ENCODE data around the gene TIMM44.

TIMM44 gene

DNA sequence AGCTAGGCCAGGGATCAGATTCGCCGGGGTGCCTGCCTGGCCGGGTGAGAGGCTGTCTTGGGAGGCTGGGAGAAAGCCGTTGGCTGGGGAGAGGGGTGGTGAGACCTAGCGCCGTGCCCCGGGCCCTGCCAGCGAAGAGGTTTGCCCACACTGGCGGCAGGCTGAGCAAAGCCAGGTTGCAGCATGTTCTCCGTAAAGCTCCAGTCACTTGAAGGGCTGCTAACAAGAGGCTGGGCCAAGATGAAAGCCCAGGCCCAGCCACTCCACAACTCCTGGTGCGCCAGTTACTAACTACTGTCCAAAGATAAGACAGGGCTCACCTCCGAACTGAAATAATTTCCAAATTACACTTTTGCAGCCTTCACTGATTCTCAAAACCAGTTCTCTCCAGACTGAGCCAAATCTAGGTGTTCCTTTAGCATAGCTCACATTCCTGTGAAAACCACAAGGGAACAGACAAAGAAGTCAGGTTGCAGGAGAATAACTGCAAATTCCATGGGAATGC is 45.7 kb upstream of the TIMM44 start:
- no peak; the same call in 2 of the 3 replicates for ATAC-seq
- TF ChIP-seq ZFP3 (CRISPR knock-in tag; IDR thresholded peaks at IDR 0.05) (no peak), ZNF565 (CRISPR knock-in tag; conservative IDR thresholded peaks at IDR 0.05; ENCODE audit: low read depth) (no peak), TOX (CRISPR knock-in tag; IDR thresholded peaks at IDR 0.05; ENCODE audit: borderline replicate concordance) (no peak), SNAI2 (CRISPR knock-in tag; IDR thresholded peaks at IDR 0.05) (no peak), ZFP30 (CRISPR knock-in tag; IDR thresholded peaks at IDR 0.05) (no peak), PPARA (CRISPR knock-in tag; IDR thresholded peaks at IDR 0.05; ENCODE audit: borderline replicate concordance) (no peak), TCF4 (CRISPR knock-in tag; IDR thresholded peaks at IDR 0.05; ENCODE audit: borderline replicate concordance) (no peak), RARB (CRISPR knock-in tag; IDR thresholded peaks at IDR 0.05) (no peak), ZC3H10 (CRISPR knock-in tag; IDR thresholded peaks at IDR 0.05) (no peak), ESRRG (CRISPR knock-in tag; IDR thresholded peaks at IDR 0.05) (no peak)
- TF ChIP-seq, protein P1, sequence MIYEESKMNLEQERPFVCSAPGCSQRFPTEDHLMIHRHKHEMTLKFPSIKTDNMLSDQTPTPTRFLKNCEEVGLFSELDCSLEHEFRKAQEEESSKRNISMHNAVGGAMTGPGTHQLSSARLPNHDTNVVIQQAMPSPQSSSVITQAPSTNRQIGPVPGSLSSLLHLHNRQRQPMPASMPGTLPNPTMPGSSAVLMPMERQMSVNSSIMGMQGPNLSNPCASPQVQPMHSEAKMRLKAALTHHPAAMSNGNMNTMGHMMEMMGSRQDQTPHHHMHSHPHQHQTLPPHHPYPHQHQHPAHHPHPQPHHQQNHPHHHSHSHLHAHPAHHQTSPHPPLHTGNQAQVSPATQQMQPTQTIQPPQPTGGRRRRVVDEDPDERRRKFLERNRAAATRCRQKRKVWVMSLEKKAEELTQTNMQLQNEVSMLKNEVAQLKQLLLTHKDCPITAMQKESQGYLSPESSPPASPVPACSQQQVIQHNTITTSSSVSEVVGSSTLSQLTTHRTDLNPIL (CRISPR knock-in tag; IDR thresholded peaks at IDR 0.05; ENCODE audit: low read depth), result no peak
- TF ChIP-seq, protein P2, sequence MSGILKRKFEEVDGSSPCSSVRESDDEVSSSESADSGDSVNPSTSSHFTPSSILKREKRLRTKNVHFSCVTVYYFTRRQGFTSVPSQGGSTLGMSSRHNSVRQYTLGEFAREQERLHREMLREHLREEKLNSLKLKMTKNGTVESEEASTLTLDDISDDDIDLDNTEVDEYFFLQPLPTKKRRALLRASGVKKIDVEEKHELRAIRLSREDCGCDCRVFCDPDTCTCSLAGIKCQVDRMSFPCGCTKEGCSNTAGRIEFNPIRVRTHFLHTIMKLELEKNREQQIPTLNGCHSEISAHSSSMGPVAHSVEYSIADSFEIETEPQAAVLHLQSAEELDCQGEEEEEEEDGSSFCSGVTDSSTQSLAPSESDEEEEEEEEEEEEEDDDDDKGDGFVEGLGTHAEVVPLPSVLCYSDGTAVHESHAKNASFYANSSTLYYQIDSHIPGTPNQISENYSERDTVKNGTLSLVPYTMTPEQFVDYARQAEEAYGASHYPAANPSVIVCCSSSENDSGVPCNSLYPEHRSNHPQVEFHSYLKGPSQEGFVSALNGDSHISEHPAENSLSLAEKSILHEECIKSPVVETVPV (CRISPR knock-in tag; IDR thresholded peaks at IDR 0.05), result no peak

DNA sequence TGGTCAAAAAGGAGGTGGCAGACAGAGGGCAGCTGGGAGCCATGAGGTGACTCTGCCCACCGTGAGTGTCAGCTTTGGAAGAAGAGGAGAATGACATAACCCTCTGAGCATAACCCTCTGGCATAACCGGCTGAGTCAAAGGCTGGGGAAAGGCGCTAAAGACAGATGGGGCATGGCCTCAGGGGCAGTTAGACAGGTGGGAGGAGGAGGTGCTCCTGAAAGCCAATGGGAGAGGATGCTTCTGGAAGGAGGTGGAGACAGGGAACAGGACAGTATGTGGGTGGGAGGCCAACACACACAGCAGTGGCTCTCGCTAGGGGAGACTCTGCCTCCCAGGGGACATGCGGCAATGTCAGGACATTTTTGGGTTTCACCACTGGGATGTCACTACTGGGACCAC is 44.8 kb upstream of the TIMM44 start:
- ATAC-seq, result no peak
- no peak for TF ChIP-seq ARNTL (CRISPR knock-in tag; IDR thresholded peaks at IDR 0.05; ENCODE audit: borderline replicate concordance, low read depth)
- TF ChIP-seq ESRRG (CRISPR knock-in tag; IDR thresholded peaks at IDR 0.05), result no peak
- TF ChIP-seq, protein P3, sequence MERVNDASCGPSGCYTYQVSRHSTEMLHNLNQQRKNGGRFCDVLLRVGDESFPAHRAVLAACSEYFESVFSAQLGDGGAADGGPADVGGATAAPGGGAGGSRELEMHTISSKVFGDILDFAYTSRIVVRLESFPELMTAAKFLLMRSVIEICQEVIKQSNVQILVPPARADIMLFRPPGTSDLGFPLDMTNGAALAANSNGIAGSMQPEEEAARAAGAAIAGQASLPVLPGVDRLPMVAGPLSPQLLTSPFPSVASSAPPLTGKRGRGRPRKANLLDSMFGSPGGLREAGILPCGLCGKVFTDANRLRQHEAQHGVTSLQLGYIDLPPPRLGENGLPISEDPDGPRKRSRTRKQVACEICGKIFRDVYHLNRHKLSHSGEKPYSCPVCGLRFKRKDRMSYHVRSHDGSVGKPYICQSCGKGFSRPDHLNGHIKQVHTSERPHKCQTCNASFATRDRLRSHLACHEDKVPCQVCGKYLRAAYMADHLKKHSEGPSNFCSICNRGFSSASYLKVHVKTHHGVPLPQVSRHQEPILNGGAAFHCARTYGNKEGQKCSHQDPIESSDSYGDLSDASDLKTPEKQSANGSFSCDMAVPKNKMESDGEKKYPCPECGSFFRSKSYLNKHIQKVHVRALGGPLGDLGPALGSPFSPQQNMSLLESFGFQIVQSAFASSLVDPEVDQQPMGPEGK (CRISPR knock-in tag; IDR thresholded peaks at IDR 0.05; ENCODE audit: borderline replicate concordance), result no peak
- TF ChIP-seq SNAI2 (CRISPR knock-in tag; IDR thresholded peaks at IDR 0.05), result no peak
- no peak for TF ChIP-seq ZNF70 (CRISPR knock-in tag; IDR thresholded peaks at IDR 0.05)
- no peak for TF ChIP-seq ZNF8 (CRISPR knock-in tag; IDR thresholded peaks at IDR 0.05)
- TF ChIP-seq ZFP3 (CRISPR knock-in tag; IDR thresholded peaks at IDR 0.05), result no peak
- TF ChIP-seq, protein P2 (CRISPR knock-in tag; IDR thresholded peaks at IDR 0.05), result no peak
- TF ChIP-seq, protein P1 (CRISPR knock-in tag; IDR thresholded peaks at IDR 0.05; ENCODE audit: low read depth), result no peak

DNA sequence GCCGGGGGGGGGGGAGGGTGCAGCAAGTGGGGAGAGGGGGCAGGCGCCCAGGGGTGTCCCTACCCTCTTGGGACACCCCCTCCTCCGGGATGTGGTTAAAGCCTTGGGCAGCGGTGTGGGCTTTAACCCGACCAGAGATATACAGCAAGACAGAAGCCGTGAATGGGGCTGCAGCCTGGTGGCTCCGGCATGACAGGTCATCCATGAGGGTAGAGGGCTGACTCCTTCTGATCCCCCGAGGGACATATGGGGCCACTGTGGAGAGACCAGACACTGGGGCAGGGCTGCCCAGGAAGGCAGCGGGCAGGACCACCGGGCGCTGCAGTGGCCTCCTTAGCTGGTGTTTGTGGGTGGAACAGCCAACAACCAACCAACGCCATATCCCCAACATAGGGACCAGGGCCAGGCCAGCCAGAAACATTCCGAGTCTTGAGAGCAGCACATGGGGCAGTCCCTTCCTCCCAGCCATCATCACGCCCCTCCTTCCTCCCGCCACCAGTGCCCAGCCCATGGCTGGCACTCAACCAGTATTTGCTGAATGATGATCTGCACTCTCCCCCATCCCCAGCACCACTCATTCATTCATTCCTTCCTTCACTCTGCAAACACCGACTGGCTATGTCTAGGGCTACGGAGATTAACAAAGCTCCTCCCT is 43.8 kb upstream of the TIMM44 start:
- TF ChIP-seq ESRRG (CRISPR knock-in tag; IDR thresholded peaks at IDR 0.05) (no peak), BACH2 (CRISPR knock-in tag; IDR thresholded peaks at IDR 0.05; ENCODE audit: borderline replicate concordance) (no peak), PPARA (CRISPR knock-in tag; IDR thresholded peaks at IDR 0.05; ENCODE audit: borderline replicate concordance) (no peak), TCF4 (CRISPR knock-in tag; IDR thresholded peaks at IDR 0.05; ENCODE audit: borderline replicate concordance) (no peak), GLIS3 (CRISPR knock-in tag; IDR thresholded peaks at IDR 0.05) (no peak), ZFP30 (CRISPR knock-in tag; IDR thresholded peaks at IDR 0.05) (no peak)
- TF ChIP-seq, protein P4, sequence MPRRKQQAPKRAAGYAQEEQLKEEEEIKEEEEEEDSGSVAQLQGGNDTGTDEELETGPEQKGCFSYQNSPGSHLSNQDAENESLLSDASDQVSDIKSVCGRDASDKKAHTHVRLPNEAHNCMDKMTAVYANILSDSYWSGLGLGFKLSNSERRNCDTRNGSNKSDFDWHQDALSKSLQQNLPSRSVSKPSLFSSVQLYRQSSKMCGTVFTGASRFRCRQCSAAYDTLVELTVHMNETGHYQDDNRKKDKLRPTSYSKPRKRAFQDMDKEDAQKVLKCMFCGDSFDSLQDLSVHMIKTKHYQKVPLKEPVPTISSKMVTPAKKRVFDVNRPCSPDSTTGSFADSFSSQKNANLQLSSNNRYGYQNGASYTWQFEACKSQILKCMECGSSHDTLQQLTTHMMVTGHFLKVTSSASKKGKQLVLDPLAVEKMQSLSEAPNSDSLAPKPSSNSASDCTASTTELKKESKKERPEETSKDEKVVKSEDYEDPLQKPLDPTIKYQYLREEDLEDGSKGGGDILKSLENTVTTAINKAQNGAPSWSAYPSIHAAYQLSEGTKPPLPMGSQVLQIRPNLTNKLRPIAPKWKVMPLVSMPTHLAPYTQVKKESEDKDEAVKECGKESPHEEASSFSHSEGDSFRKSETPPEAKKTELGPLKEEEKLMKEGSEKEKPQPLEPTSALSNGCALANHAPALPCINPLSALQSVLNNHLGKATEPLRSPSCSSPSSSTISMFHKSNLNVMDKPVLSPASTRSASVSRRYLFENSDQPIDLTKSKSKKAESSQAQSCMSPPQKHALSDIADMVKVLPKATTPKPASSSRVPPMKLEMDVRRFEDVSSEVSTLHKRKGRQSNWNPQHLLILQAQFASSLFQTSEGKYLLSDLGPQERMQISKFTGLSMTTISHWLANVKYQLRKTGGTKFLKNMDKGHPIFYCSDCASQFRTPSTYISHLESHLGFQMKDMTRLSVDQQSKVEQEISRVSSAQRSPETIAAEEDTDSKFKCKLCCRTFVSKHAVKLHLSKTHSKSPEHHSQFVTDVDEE (CRISPR knock-in tag; IDR thresholded peaks at IDR 0.05), result no peak
- ATAC-seq, result peak; percentile 29
